ENCODE data around the gene FRMD4A.

FRMD4A gene

GRCh38 chr10:13728898-13729535, 601.7 kb downstream of the FRMD4A start:
- H3K79me2 ChIP-seq (ENCODE audit: insufficient read depth, low read length), result no peaks in the 10 kb centered on the region
- H3K27ac ChIP-seq (ENCODE audit: low read depth, low read length), result no peak overlapping the region
- H3K27me3 ChIP-seq (ENCODE audit: low read length), result no peaks in the 10 kb centered on the region
- TF ChIP-seq CTCF (IDR thresholded peaks at IDR 0.05; ENCODE audit: insufficient read depth, low read length, poor library complexity, severe bottlenecking) (no peak), EZH2phosphoT487 (conservative IDR thresholded peaks at IDR 0.05; ENCODE audit: low read length) (no peak)
- no peaks in the 10 kb centered on the region for H4K20me1 ChIP-seq (ENCODE audit: low read depth, low read length)
- H3K9ac ChIP-seq (ENCODE audit: low read length), result no peak overlapping the region
- no peaks in the 10 kb centered on the region for H3K36me3 ChIP-seq (ENCODE audit: low read length)
- no peak overlapping the region for H2AFZ ChIP-seq (ENCODE audit: low read depth, low read length, severe bottlenecking)
- H3K9me3 ChIP-seq (ENCODE audit: insufficient read depth, low read length), result no peaks in the 10 kb centered on the region
- H3K4me3 ChIP-seq (ENCODE audit: insufficient read depth, low read length, poor library complexity, severe bottlenecking), result no peak overlapping the region
- no peaks in the 10 kb centered on the region for H3F3A ChIP-seq (ENCODE audit: insufficient read depth)
- no peaks in the 10 kb centered on the region for H3K9me2 ChIP-seq (replicated peaks; ENCODE audit: insufficient read depth, low read length)
- no peak overlapping the region for H3K4me2 ChIP-seq (ENCODE audit: low read depth, low read length, poor library complexity, severe bottlenecking)

- Histone ChIP-seq H3K4me3 (ENCODE audit: insufficient read depth, low read length, poor library complexity, severe bottlenecking) (no peak overlapping the region), H3K9me3 (ENCODE audit: insufficient read depth, low read length) (no peaks in the 10 kb centered on the region), H3K9me2 (replicated peaks; ENCODE audit: insufficient read depth, low read length) (no peaks in the 10 kb centered on the region), H3K9ac (ENCODE audit: low read length) (no peak overlapping the region), H3K27ac (ENCODE audit: low read depth, low read length) (no peak overlapping the region), H4K20me1 (ENCODE audit: low read depth, low read length) (no peaks in the 10 kb centered on the region), H3K79me2 (ENCODE audit: insufficient read depth, low read length) (no peaks in the 10 kb centered on the region), H3K36me3 (ENCODE audit: low read length) (no peaks in the 10 kb centered on the region), H2AFZ (ENCODE audit: low read depth, low read length, severe bottlenecking) (no peak overlapping the region), H3K4me2 (ENCODE audit: low read depth, low read length, poor library complexity, severe bottlenecking) (no peak overlapping the region), H3K27me3 (ENCODE audit: low read length) (no peaks in the 10 kb centered on the region), H3F3A (ENCODE audit: insufficient read depth) (no peaks in the 10 kb centered on the region)
- TF ChIP-seq CTCF (IDR thresholded peaks at IDR 0.05; ENCODE audit: insufficient read depth, low read length, poor library complexity, severe bottlenecking) (no peak), EZH2phosphoT487 (conservative IDR thresholded peaks at IDR 0.05; ENCODE audit: low read length) (no peak)
Observed at GRCh38 chr10:13725594-13725993, 605.1 kb downstream of the FRMD4A start.

DNA sequence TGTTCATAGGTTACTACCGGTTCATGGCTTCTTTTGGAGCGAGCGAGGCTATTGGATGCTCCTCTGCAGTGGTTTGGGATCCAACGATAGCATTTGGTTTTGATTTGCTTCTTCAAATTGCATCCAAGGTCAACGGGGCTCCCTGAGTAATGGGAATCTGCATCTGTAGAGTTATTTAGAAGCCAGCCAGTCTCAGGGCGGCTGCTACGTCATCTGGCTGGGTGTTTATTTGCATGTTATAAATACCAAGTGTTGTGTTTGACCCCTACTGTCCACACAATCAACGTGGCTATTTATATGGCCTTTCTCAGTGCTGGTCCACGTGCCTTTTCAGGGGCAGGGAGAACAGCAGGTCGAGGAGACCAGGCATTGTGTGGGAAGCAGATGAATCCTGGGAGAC, 606.2 kb downstream of the FRMD4A start:
- Histone ChIP-seq H3K9me2 (replicated peaks; ENCODE audit: insufficient read depth, low read length) (no peaks in the 10 kb centered on the region), H3K4me2 (ENCODE audit: low read depth, low read length, poor library complexity, severe bottlenecking) (no peak overlapping the region), H3K27ac (ENCODE audit: low read depth, low read length) (no peak overlapping the region), H3K36me3 (ENCODE audit: low read length) (no peaks in the 10 kb centered on the region), H3K27me3 (ENCODE audit: low read length) (no peaks in the 10 kb centered on the region), H2AFZ (ENCODE audit: low read depth, low read length, severe bottlenecking) (no peak overlapping the region), H3K79me2 (ENCODE audit: insufficient read depth, low read length) (no peaks in the 10 kb centered on the region), H3F3A (ENCODE audit: insufficient read depth) (no peaks in the 10 kb centered on the region), H4K20me1 (ENCODE audit: low read depth, low read length) (no peaks in the 10 kb centered on the region), H3K9ac (ENCODE audit: low read length) (no peak overlapping the region), H3K4me3 (ENCODE audit: insufficient read depth, low read length, poor library complexity, severe bottlenecking) (no peak overlapping the region), H3K9me3 (ENCODE audit: insufficient read depth, low read length) (no peaks in the 10 kb centered on the region)
- TF ChIP-seq EZH2phosphoT487 (conservative IDR thresholded peaks at IDR 0.05; ENCODE audit: low read length) (no peak), CTCF (IDR thresholded peaks at IDR 0.05; ENCODE audit: insufficient read depth, low read length, poor library complexity, severe bottlenecking) (no peak)

All from SU-DHL-6 (cell line).